DND-41 (cell line): Measurements from ENCODE around the gene BMP5.

ENCODE experiments used
- ATAC-seq: fragments of 200-7000 bp; cut with Tn5 transposase; 3 replicates; pipeline ENCODE4 v1.9.1; 2021; ENCODE audit warnings: low read depth; ENCODE audit not compliant: insufficient read depth
- DNase-seq: peaks from one replicate; pipeline ENCODE4 v3.0.0-alpha.2; 2020
- H2AFZ ChIP-seq: 2 replicates; pipeline ENCODE4 v1.6.0; 2012; ENCODE audit warnings: low read depth, low read length
- H3K27ac ChIP-seq: 2 replicates; pipeline ENCODE4 v1.5.1; 2012; ENCODE audit warnings: low read length, inconsistent platforms
- H3K27me3 ChIP-seq: fragments of 200-600 bp; sonication (generic); 2 replicates; pipeline ENCODE4 v1.6.0; 2012; ENCODE audit warnings: low read length, mild to moderate bottlenecking, inconsistent platforms; ENCODE audit not compliant: insufficient read depth, poor library complexity
- H3K36me3 ChIP-seq: 2 replicates; pipeline ENCODE4 v1.5.1; 2012; ENCODE audit warnings: low read length, inconsistent platforms; ENCODE audit not compliant: insufficient read depth
- H3K4me1 ChIP-seq: 2 replicates; pipeline ENCODE4 v1.5.1; 2012; ENCODE audit warnings: mild to moderate bottlenecking, low read length; ENCODE audit not compliant: insufficient read depth
- H3K4me2 ChIP-seq: 2 replicates; pipeline ENCODE4 v1.6.0; 2012; ENCODE audit warnings: mild to moderate bottlenecking, moderate library complexity, low read length, inconsistent platforms; ENCODE audit not compliant: insufficient read depth
- H3K4me3 ChIP-seq, 2 experiments: fragments of 200-600 bp in 1 of 2; shearing (Covaris generic) in 1 of 2; 2 replicates each; pipeline ENCODE4 v1.5.1; 2012 to 2016; ENCODE audit warnings: inconsistent platforms in 2 of 2, low read length in 2 of 2, mild to moderate bottlenecking in 2 of 2, low read depth in 1 of 2, moderate library complexity in 1 of 2
- H3K79me2 ChIP-seq: 2 replicates; pipeline ENCODE4 v1.6.0; 2012; ENCODE audit warnings: low read length, inconsistent platforms; ENCODE audit not compliant: insufficient read depth
- H3K9ac ChIP-seq: 2 replicates; pipeline ENCODE4 v1.6.0; 2012; ENCODE audit warnings: low read depth, mild to moderate bottlenecking, inconsistent platforms, low read length, moderate library complexity
- H3K9me3 ChIP-seq: 2 replicates; pipeline ENCODE4 v1.5.1; 2012; ENCODE audit warnings: low read length, moderate library complexity, mild to moderate bottlenecking, inconsistent platforms; ENCODE audit not compliant: insufficient read depth, severe bottlenecking
- H4K20me1 ChIP-seq: 2 replicates; pipeline ENCODE4 v1.6.0; 2012; ENCODE audit warnings: low read length; ENCODE audit not compliant: insufficient read depth
- EZH2 ChIP-seq: IDR thresholded peaks from 3 replicates; pipeline ENCODE4 v1.6.1; 2012; ENCODE audit warnings: borderline replicate concordance, low read depth, mild to moderate bottlenecking, moderate library complexity, low read length, inconsistent platforms; ENCODE audit not compliant: severe bottlenecking
- TF ChIP-seq, protein P1 (sequence below): IDR thresholded peaks from 2 replicates; pipeline ENCODE4 v1.5.1; 2012; ENCODE audit warnings: borderline replicate concordance, low read length, moderate library complexity, mild to moderate bottlenecking; ENCODE audit not compliant: poor library complexity, severe bottlenecking; ENCODE audit errors: extremely low read depth

Gene BMP5

DNA sequence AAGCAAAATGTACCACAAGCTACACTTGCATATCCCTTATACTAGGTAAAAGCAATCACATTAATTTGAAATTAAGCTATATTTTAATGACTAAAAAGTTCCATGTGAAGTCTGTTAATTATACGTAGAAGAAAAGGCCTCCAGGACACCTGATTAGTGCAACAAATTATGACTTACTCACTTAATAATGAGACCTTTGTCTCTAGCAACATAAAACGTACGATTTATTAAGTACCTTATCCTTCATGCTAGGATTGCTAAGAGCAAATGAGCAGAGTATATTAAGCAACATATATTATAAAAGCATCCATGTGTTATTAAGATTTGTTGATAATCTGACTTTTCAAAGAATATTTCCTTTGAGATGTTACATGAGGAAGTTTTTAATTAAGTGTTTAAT, 2.5 kb downstream of the BMP5 start:
- no peaks in the 10 kb centered on the region for H3K27me3 ChIP-seq
- H3K4me3 ChIP-seq = no peak overlapping the region
- no peak for ATAC-seq
- DNase-seq = no peak
- no peaks in the 10 kb centered on the region for H4K20me1 ChIP-seq
- no peak overlapping the region for H3K9ac ChIP-seq
- no peaks in the 10 kb centered on the region for H3K9me3 ChIP-seq
- no peak overlapping the region for H3K27ac ChIP-seq
- H3K36me3 ChIP-seq = no peaks in the 10 kb centered on the region
- TF ChIP-seq EZH2 = no peak
- TF ChIP-seq, protein P1, sequence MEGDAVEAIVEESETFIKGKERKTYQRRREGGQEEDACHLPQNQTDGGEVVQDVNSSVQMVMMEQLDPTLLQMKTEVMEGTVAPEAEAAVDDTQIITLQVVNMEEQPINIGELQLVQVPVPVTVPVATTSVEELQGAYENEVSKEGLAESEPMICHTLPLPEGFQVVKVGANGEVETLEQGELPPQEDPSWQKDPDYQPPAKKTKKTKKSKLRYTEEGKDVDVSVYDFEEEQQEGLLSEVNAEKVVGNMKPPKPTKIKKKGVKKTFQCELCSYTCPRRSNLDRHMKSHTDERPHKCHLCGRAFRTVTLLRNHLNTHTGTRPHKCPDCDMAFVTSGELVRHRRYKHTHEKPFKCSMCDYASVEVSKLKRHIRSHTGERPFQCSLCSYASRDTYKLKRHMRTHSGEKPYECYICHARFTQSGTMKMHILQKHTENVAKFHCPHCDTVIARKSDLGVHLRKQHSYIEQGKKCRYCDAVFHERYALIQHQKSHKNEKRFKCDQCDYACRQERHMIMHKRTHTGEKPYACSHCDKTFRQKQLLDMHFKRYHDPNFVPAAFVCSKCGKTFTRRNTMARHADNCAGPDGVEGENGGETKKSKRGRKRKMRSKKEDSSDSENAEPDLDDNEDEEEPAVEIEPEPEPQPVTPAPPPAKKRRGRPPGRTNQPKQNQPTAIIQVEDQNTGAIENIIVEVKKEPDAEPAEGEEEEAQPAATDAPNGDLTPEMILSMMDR = no peak
- H3K4me1 ChIP-seq = no peaks in the 10 kb centered on the region
- no peaks in the 10 kb centered on the region for H3K79me2 ChIP-seq
- H2AFZ ChIP-seq = no peak overlapping the region
- H3K4me2 ChIP-seq = no peak overlapping the region

- no peaks in the 10 kb centered on the region for H3K79me2 ChIP-seq
- no peak overlapping the region for H3K4me2 ChIP-seq
- DNase-seq = no peak
- H3K27me3 ChIP-seq = no peaks in the 10 kb centered on the region
- no peaks in the 10 kb centered on the region for H3K4me1 ChIP-seq
- no peak overlapping the region for H3K9ac ChIP-seq
- H3K27ac ChIP-seq = no peak overlapping the region
- H4K20me1 ChIP-seq = no peaks in the 10 kb centered on the region
- no peak for TF ChIP-seq EZH2
- no peaks in the 10 kb centered on the region for H3K9me3 ChIP-seq
- no peaks in the 10 kb centered on the region for H3K36me3 ChIP-seq
- H2AFZ ChIP-seq = no peak overlapping the region
- ATAC-seq = no peak
- H3K4me3 ChIP-seq = no peak overlapping the region
Measured at GRCh38 chr6:55870181-55870813, 5.1 kb downstream of the BMP5 start.

GRCh38 chr6:55869674-55870073, 5.7 kb downstream of the BMP5 start:
- DNase-seq (no peak), ATAC-seq (no peak)
- Histone ChIP-seq H3K36me3 (no peaks in the 10 kb centered on the region), H3K4me3 (no peak overlapping the region), H3K79me2 (no peaks in the 10 kb centered on the region), H3K27ac (no peak overlapping the region), H3K4me2 (no peak overlapping the region), H2AFZ (no peak overlapping the region), H4K20me1 (no peaks in the 10 kb centered on the region), H3K4me1 (no peaks in the 10 kb centered on the region), H3K9ac (no peak overlapping the region), H3K27me3 (no peaks in the 10 kb centered on the region), H3K9me3 (no peaks in the 10 kb centered on the region)
- TF ChIP-seq, protein P1 = no peak
- no peak for TF ChIP-seq EZH2

GRCh38 chr6:55868771-55869479, 6.5 kb downstream of the BMP5 start:
- Histone ChIP-seq H3K79me2 (no peaks in the 10 kb centered on the region), H3K9ac (no peak overlapping the region), H3K27me3 (no peaks in the 10 kb centered on the region), H3K27ac (no peak overlapping the region), H3K9me3 (no peaks in the 10 kb centered on the region), H3K36me3 (no peaks in the 10 kb centered on the region), H3K4me1 (no peaks in the 10 kb centered on the region), H4K20me1 (no peaks in the 10 kb centered on the region), H3K4me2 (no peak overlapping the region), H3K4me3 (no peak overlapping the region), H2AFZ (no peak overlapping the region)
- ATAC-seq (no peak), DNase-seq (no peak)
- no peak for TF ChIP-seq EZH2
- TF ChIP-seq, protein P1 = no peak
